NOMO-1 treated with DMSO at 0.1 percent for 48 hours (cell line): ENCODE measurements around the gene ODAD2.
"Not testable (repeated sequence)": the region's sequence is repeated elsewhere in the genome, so short reads cannot be mapped to it uniquely, and the experiment has no call there.

Experiments used
- DNase-seq: peaks from one replicate; lab custom pipeline; 2025; ENCODE audit not compliant: unreplicated experiment; lab: John Stamatoyannopoulos, UW

The ODAD2 gene

GRCh38 chr10:27998954-27999275, at the start of gene ODAD2:
TSS of gene ODAD2 (minus strand) at chr10:27999079. CDS start at chr10:27995142, 3,937 bp downstream.
- DNase-seq, result no peak

- no peak for DNase-seq
These were observed 48.2 kb upstream of the ODAD2 start for GRCh38 chr10:28047061-28047460.

GRCh38 chr10:28046579-28046978, 47.7 kb upstream of the ODAD2 start:
- no peak for DNase-seq

DNA sequence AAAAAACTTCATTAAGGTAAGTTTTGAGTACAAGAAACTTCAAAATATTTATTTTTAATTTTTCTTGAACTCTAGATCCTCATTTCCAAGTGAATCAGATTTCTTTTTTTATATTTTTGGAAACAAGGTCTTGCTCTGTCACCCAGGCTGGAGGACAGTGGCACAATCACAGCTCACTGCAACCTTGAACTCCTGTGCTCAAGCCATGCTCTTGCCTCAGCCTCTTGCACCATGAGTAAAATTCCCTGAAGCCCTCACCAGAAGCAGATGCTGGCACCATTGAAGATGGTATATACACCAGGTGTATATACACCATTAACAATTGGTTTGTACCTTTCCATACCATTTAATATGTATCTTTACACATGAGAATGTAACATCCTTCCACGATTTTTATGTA, 45.1 kb upstream of the ODAD2 start:
- DNase-seq, result no peak

DNA sequence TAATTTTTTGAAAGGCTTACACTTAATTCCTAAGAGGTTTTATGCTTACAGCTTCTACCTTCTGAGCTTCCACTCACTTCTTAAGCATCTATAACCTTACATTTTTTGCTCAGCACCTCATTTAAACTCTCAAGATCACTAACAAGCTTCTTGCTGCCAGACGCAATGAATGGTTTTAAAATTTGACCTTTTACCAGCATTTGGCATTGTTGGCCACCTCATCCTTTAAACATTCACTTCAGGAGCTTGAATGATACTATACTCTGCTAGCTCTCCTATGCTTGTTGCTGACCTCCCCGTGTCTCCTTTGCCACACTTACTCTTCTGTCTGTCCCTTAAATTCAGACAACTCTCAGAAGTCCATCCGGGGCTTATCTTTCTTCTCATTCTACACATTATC, 37.7 kb upstream of the ODAD2 start:
- DNase-seq, result no peak

GRCh38 chr10:28020993-28021982, 22.4 kb upstream of the ODAD2 start:
- DNase-seq, result no peak

- DNase-seq, result no peak
These were observed 21.4 kb upstream of the ODAD2 start for GRCh38 chr10:28020080-28020860.

GRCh38 chr10:28014651-28015050, 15.8 kb upstream of the ODAD2 start:
- no peak for DNase-seq

GRCh38 chr10:28012990-28013515, 14.2 kb upstream of the ODAD2 start:
- no peak for DNase-seq

DNA sequence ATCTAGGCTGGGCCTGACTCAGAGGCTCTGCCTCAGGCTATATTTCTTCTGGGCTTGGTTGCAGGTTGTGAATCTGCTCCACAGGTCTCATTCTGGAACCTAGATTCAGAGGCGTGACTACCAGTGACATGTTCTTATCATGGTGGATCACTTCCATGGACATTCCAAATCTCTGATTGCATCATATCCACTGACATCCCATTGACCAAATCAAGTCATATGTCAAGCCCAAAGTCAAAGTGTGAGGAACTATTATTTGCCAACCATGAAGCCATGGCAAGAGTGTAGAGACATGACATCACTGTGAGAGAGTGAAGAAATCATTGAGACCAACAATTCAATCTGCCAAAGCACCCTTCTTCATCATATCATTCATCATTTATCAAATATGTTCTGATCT, 11.9 kb upstream of the ODAD2 start:
- DNase-seq, result no peak

GRCh38 chr10:28008054-28008453, 9.2 kb upstream of the ODAD2 start:
- no peak for DNase-seq

- DNase-seq, result no peak
These were observed 2.5 kb upstream of the ODAD2 start for GRCh38 chr10:28001353-28001752.

- DNase-seq, result peak; percentile 28
These were observed 513 bp downstream of the ODAD2 start for GRCh38 chr10:27998178-27998953.

GRCh38 chr10:27997865-27998177, 1.1 kb downstream of the ODAD2 start:
- no peak for DNase-seq

- DNase-seq, result no peak
These were observed 3.6 kb downstream of the ODAD2 start for GRCh38 chr10:27995311-27995710.

DNA sequence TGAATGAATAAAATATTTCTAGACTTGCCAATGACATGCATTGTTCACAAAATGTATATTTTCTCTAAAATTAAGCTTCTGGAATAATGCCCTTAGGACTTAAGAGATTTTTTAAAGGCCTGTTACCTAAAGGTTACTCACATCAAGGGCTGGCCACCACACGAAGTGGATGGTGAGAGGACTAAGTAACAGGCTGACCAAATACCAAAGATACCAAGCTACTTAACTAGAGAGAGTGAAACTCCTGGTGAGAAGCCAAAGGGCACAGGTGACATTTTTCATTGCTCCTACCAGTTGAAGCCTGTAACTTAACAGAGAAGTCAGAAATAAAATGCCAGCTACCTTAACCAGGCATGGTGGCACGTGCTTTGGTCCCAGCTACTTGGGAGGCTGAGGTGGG, 9.5 kb downstream of the ODAD2 start:
- DNase-seq, result not testable (repeated sequence)

DNA sequence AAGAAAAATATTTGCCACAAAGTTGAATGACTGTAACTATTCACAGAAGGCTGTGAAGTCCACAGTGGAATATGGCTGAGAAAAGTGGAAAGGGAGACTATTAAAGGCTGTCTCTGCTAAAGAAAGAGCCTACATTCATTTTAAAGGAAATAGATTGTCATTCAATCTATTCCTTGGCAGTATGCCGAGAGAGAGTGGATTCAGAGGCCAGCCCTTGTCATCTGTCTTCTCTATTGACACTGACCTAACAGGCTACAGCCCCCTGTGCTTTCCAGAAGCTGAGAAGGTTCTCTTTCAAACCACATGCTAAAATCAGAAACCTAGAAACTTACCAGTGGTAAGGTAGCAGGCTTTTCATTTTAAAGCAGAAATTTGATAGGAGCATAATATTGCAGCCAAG, 12.1 kb downstream of the ODAD2 start:
- no peak for DNase-seq

DNA sequence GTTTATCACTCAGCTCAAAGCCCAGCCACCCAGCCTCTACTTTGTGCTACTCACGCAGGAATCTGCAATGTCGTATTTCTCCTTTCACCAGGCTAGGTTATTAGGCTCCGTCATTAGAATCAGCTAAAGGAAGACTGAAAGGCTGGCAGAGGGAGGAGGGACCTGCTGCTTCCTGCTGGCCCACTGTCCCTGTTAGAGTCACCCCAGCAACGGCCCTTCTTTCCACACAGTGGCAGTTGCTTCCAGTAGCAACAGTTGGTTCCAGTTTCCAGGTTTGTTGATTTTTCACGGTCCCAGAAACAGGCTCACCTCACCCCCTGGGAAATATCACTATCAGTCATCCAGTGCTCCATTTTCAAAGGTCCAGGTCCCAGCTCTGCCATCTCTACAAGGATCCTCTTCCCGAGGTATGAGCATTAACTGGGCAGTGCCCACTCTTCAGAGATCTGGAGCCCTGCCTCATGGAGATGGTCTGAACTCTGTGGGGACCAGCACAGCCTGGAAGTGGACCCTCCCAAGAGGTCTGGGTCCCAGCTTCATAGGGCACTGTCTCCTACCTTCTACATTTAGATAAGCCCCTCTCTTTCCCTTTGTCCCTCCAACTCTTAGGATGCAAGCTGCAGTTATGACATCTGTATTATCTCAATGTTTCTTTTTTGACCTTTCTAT, 15.9 kb downstream of the ODAD2 start:
- no peak for DNase-seq

- DNase-seq, result no peak
These were observed 17.1 kb downstream of the ODAD2 start for GRCh38 chr10:27981744-27982143.

- not testable (repeated sequence) for DNase-seq
These were observed 28.1 kb downstream of the ODAD2 start for GRCh38 chr10:27970795-27971194.

- DNase-seq, result not testable (repeated sequence)
These were observed 28.9 kb downstream of the ODAD2 start for GRCh38 chr10:27969931-27970330.
